Subcutaneous abdominal adipose tissue (tissue), 5 donors: Measurements from ENCODE around the gene NKTR.
"Not testable (repeated sequence)": the region's sequence is repeated elsewhere in the genome, so short reads cannot be mapped to it uniquely, and the experiment has no call there.

Experiments used
- H3K27ac ChIP-seq: one replicate; pipeline ENCODE4 v1.7.0; 2013; ENCODE audit warnings: low read depth, mild to moderate bottlenecking, inconsistent platforms, low read length, moderate library complexity
- H3K27me3 ChIP-seq, 5 donors: one replicate each; pipeline ENCODE4 v1.7.0; 2013; ENCODE audit warnings: low read length in 5 of 5, inconsistent platforms in 1 of 5; ENCODE audit not compliant: control insufficient read depth in 5 of 5, insufficient read depth in 4 of 5
- H3K36me3 ChIP-seq, 5 donors: one replicate each; pipeline ENCODE4 v1.7.0; 2013; ENCODE audit warnings: low read length in 5 of 5; ENCODE audit not compliant: control insufficient read depth in 5 of 5, insufficient read depth in 5 of 5
- H3K4me1 ChIP-seq, 5 donors: one replicate each; pipeline ENCODE4 v1.7.0; 2013; ENCODE audit warnings: low read length in 5 of 5, mild to moderate bottlenecking in 3 of 5, moderate library complexity in 1 of 5; ENCODE audit not compliant: control insufficient read depth in 5 of 5, insufficient read depth in 5 of 5
- H3K4me3 ChIP-seq, 5 donors: one replicate each; pipeline ENCODE4 v1.7.0; 2013; ENCODE audit warnings: low read length in 5 of 5, low read depth in 1 of 5
- H3K9ac ChIP-seq, 5 donors: one replicate each; pipeline ENCODE4 v1.7.0; 2013; ENCODE audit warnings: low read length in 5 of 5, mild to moderate bottlenecking in 4 of 5, moderate library complexity in 3 of 5
- H3K9me3 ChIP-seq, 5 donors: one replicate each; pipeline ENCODE4 v1.7.0; 2013; ENCODE audit warnings: low read length in 5 of 5; ENCODE audit not compliant: control insufficient read depth in 5 of 5
- donor health status: healthy.
- donor health status: healthy.
- donor health status: healthy.
- donor health status: healthy.
- donor health status: healthy.

Gene NKTR

GRCh38 chr3:42600111-42600957 is at the start of gene NKTR:
Gene NKTR (plus strand): TSS chr3:42600686. CDS start chr3:42601007, 321 bp downstream.
- Histone ChIP-seq H3K27me3 (no peaks in the 10 kb centered on the region), H3K4me3 (peak within 1 kb of the TSS; percentile 70 to 95 (median 79)), H3K9ac (peak within 1 kb of the TSS; percentile 79 to 90 (median 88)), H3K27ac (peak within 1 kb of the TSS; percentile 94), H3K9me3 (no peaks in the 10 kb centered on the region), H3K36me3 (peaks cover 0 to 3% (median 2%) of the 10 kb centered on the region in 5 donors), H3K4me1 (peaks cover 0 to 25% (median 16%) of the 10 kb centered on the region in 5 donors)

DNA sequence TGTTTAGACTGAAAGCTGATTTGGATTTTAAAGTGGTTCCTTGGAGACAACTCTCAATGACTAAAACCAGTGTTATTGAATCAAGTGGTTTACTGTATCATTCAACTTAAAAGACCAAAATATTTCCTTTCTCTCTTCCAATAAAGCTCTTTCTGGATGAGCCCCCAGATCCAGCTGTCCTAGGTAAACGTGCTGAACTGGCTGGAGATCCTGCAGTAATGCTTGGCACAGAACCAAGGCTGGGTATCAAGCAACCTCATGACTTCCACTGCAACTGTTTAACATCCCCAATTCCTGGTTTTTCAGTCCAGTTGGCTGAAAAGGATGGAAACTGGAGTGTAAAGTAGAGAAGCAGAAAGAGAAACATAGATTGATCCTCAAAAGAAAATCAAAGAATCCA is 47.7 kb upstream of the NKTR start:
- Histone ChIP-seq H3K27me3 (no peaks in the 10 kb centered on the region), H3K27ac (no peak overlapping the region), H3K36me3 (peaks cover 40 to 75% (median 66%) of the 10 kb centered on the region in 5 donors)

GRCh38 chr3:42556089-42556632 is 44.3 kb upstream of the NKTR start:
- Histone ChIP-seq H3K9me3 (no peaks in the 10 kb centered on the region), H3K4me1 (no peaks in the 10 kb centered on the region), H3K36me3 (peaks cover 50 to 89% (median 75%) of the 10 kb centered on the region in 5 donors), H3K9ac (peak overlapping the region in 1 of 5 donors; percentile 1), H3K27me3 (no peaks in the 10 kb centered on the region), H3K4me3 (no peak overlapping the region), H3K27ac (no peak overlapping the region)

More for the DNA sequence above, 47.7 kb upstream of the NKTR start:
- Histone ChIP-seq H3K4me1 (no peaks in the 10 kb centered on the region), H3K9ac (no peak overlapping the region), H3K4me3 (no peak overlapping the region), H3K9me3 (no peaks in the 10 kb centered on the region)

DNA sequence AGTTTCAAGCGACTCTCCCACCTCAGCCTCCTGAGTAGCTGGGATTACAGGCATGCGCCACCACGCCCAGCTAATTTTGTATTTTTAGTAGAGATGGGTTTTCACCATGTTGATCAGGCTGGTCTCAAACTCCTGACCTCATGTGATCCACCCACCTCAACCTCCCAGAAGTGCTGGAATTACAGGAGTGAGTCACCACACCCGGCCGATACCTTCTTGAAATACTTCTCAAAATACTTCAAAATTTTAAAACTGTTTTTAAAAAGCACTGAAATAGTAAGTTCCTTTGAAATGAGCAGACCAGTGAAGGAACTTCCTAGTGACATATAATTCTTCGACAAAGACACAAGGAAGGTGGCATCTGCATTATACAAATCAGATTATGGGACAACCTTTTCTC is 43.7 kb upstream of the NKTR start:
- H3K4me3 ChIP-seq, H3K9me3 ChIP-seq, H3K27ac ChIP-seq, H3K4me1 ChIP-seq, H3K27me3 ChIP-seq, H3K9ac ChIP-seq: not testable (repeated sequence)
- peaks cover 50 to 91% (median 79%) of the 10 kb centered on the region in 5 donors for H3K36me3 ChIP-seq

- no peak overlapping the region for H3K27ac ChIP-seq
- H3K9ac ChIP-seq: no peak overlapping the region
- H3K4me1 ChIP-seq: no peaks in the 10 kb centered on the region
- no peaks in the 10 kb centered on the region for H3K27me3 ChIP-seq
- no peaks in the 10 kb centered on the region for H3K9me3 ChIP-seq
- no peak overlapping the region for H3K4me3 ChIP-seq
- peaks cover 50 to 91% (median 84%) of the 10 kb centered on the region in 5 donors for H3K36me3 ChIP-seq
Measured at GRCh38 chr3:42557854-42558253, 42.6 kb upstream of the NKTR start.

GRCh38 chr3:42562047-42562907 is 38.2 kb upstream of the NKTR start:
- no peaks in the 10 kb centered on the region for H3K27me3 ChIP-seq
- peaks cover 32 to 87% (median 66%) of the 10 kb centered on the region in 5 donors for H3K36me3 ChIP-seq
- H3K4me3 ChIP-seq: no peak overlapping the region
- no peaks in the 10 kb centered on the region for H3K4me1 ChIP-seq
- H3K9ac ChIP-seq: no peak overlapping the region
- no peaks in the 10 kb centered on the region for H3K9me3 ChIP-seq
- H3K27ac ChIP-seq: no peak overlapping the region

DNA sequence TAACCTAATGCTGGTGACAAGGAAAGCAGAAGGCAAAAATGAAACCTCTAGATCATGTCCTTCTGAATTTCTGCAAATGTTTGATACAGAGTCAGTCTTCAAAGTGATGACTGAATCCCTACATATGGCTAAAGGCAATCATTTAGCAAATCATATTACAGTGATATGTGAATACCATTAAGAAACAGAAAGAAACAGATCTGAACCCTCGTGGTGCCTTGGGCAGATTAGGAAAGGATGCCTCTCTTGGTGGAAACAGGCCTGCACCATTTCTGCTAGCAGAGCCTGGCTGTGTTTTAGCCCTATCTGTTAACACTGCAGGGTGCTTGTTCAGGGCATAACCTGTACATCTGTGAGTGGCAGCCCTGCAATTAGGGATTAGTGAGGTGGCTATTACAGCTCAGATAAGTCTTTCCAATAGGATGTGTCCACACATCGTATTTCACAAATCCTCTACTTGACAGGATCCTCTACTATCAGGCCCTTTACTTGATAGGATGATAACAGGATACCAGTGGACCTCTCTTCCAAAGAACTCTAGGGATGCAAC is 30.8 kb upstream of the NKTR start:
- peaks cover 11 to 42% (median 27%) of the 10 kb centered on the region in 5 donors for H3K36me3 ChIP-seq
- no peak overlapping the region for H3K4me3 ChIP-seq
- H3K9me3 ChIP-seq: peaks cover 0 to 7% (median 0%) of the 10 kb centered on the region in 5 donors
- no peaks in the 10 kb centered on the region for H3K27me3 ChIP-seq
- no peak overlapping the region for H3K9ac ChIP-seq
- no peak overlapping the region for H3K27ac ChIP-seq
- H3K4me1 ChIP-seq: no peaks in the 10 kb centered on the region

DNA sequence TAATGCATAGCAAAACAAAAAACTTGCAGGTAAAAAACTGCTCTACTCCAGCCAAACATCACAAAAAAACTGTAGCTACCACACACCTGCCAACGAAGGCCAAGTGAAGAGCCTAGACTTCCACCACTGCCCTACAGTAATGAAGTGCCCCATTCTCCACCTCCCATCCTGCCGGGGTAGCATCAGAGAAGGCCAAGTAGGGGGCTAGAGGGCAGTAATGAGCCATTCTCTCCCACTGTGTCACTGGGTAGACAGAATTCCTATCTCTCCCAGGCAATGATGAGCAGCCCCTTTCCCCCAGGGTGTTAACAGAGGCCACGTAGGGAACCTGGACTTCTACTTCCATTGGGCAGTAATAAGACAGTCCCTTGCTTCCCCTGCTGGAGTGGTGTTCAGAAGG is 28.2 kb upstream of the NKTR start:
- Histone ChIP-seq H3K4me3 (no peak overlapping the region), H3K27me3 (no peaks in the 10 kb centered on the region), H3K4me1 (no peaks in the 10 kb centered on the region), H3K9ac (no peak overlapping the region), H3K27ac (no peak overlapping the region), H3K9me3 (peaks cover 0 to 9% (median 0%) of the 10 kb centered on the region in 5 donors), H3K36me3 (peaks cover 6 to 23% (median 12%) of the 10 kb centered on the region in 5 donors)

GRCh38 chr3:42575137-42575741 is 25.2 kb upstream of the NKTR start:
- Histone ChIP-seq H3K4me1 (peaks cover 0 to 4% (median 1%) of the 10 kb centered on the region in 5 donors), H3K27ac (no peak overlapping the region), H3K9me3 (peaks cover 0 to 9% (median 0%) of the 10 kb centered on the region in 5 donors), H3K4me3 (no peak overlapping the region), H3K27me3 (no peaks in the 10 kb centered on the region), H3K36me3 (peaks cover 0 to 8% (median 0%) of the 10 kb centered on the region in 5 donors), H3K9ac (no peak overlapping the region)
